Measurements from ENCODE around the gene CRYBG1.

DNA sequence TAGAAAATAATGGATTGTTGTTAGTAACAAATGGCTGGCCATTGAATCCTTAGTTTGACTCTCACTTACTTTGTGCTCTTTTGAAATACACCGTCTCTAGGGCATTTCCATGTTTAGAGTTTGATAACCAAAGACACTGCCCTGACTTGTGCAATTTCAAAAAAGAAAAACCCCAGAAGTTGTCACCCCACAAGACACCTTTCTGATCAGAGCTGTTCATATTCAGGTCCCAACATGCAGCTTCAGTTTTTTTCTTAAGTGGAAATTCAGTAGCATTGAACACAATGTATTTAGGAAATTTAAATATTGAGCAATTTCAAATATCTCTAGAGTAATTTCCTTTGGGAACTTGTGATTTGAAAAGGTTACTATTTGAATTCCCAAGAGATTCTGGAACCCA lies 19.4 kb downstream of the CRYBG1 start:
- TF ChIP-seq TEAD4 (IDR thresholded peaks at IDR 0.05), result no peak
- TF ChIP-seq EGR1 (IDR thresholded peaks at IDR 0.05), result no peak
- no peak for TF ChIP-seq CREB1 (IDR thresholded peaks at IDR 0.05; ENCODE audit: low read depth)
- no peak for TF ChIP-seq EP300 (IDR thresholded peaks at IDR 0.05; ENCODE audit: borderline replicate concordance)
- no peak for TF ChIP-seq CEBPB (IDR thresholded peaks at IDR 0.05)
- no peak for TF ChIP-seq REST (IDR thresholded peaks at IDR 0.05; ENCODE audit: low read depth)
- TF ChIP-seq FOXM1 (IDR thresholded peaks at IDR 0.05; ENCODE audit: borderline replicate concordance, low read depth), result no peak
- TF ChIP-seq YY1 (IDR thresholded peaks at IDR 0.05; ENCODE audit: low read depth), result no peak
- TF ChIP-seq RAD21 (IDR thresholded peaks at IDR 0.05; ENCODE audit: low read depth), result no peak
- TF ChIP-seq, protein P1, sequence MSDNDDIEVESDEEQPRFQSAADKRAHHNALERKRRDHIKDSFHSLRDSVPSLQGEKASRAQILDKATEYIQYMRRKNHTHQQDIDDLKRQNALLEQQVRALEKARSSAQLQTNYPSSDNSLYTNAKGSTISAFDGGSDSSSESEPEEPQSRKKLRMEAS (IDR thresholded peaks at IDR 0.05), result no peak

Measured in Ishikawa (cell line).